DMS 273 (cell line): ENCODE data around the gene FERMT2.

Source experiments
- DNase-seq: peaks from one replicate; lab custom pipeline; 2025; ENCODE audit not compliant: unreplicated experiment; lab: John Stamatoyannopoulos, UW

The FERMT2 gene

GRCh38 chr14:52902971-52903619, 47.8 kb downstream of the FERMT2 start:
- DNase-seq = no peak

GRCh38 chr14:52901357-52901980, 49.4 kb downstream of the FERMT2 start:
- DNase-seq = no peak

GRCh38 chr14:52900731-52901130, 50.1 kb downstream of the FERMT2 start:
- no peak for DNase-seq

GRCh38 chr14:52898496-52898895, 52.4 kb downstream of the FERMT2 start:
- no peak for DNase-seq

GRCh38 chr14:52895000-52895399, 55.9 kb downstream of the FERMT2 start:
- no peak for DNase-seq

GRCh38 chr14:52891800-52892199, 59.0 kb downstream of the FERMT2 start:
- no peak for DNase-seq

GRCh38 chr14:52888839-52889838, 61.7 kb downstream of the FERMT2 start:
- DNase-seq = no peak

GRCh38 chr14:52888159-52888558, 62.7 kb downstream of the FERMT2 start:
- no peak for DNase-seq

- no peak for DNase-seq
These were observed 65.6 kb downstream of the FERMT2 start for GRCh38 chr14:52885230-52885629.

- no peak for DNase-seq
These were observed 67.2 kb downstream of the FERMT2 start for GRCh38 chr14:52883658-52884057.

GRCh38 chr14:52882824-52883223, 68.0 kb downstream of the FERMT2 start:
- DNase-seq = no peak

- DNase-seq = no peak
These were observed 70.9 kb downstream of the FERMT2 start for GRCh38 chr14:52879958-52880357.

- DNase-seq = no peak
These were observed 71.9 kb downstream of the FERMT2 start for GRCh38 chr14:52878946-52879345.

GRCh38 chr14:52878469-52878868, 72.4 kb downstream of the FERMT2 start:
- DNase-seq = no peak

GRCh38 chr14:52877628-52878027, 73.2 kb downstream of the FERMT2 start:
- no peak for DNase-seq

GRCh38 chr14:52876806-52877205, 74.0 kb downstream of the FERMT2 start:
- no peak for DNase-seq

GRCh38 chr14:52876311-52876710, 74.5 kb downstream of the FERMT2 start:
- no peak for DNase-seq

GRCh38 chr14:52875707-52876106, 75.1 kb downstream of the FERMT2 start:
- DNase-seq = no peak

- DNase-seq = no peak
These were observed 76.5 kb downstream of the FERMT2 start for GRCh38 chr14:52874389-52874788.

- DNase-seq = no peak
These were observed 77.2 kb downstream of the FERMT2 start for GRCh38 chr14:52873694-52874093.

- no peak for DNase-seq
These were observed 77.8 kb downstream of the FERMT2 start for GRCh38 chr14:52873065-52873464.

- no peak for DNase-seq
These were observed 79.2 kb downstream of the FERMT2 start for GRCh38 chr14:52871606-52872005.
